IgD-negative memory B cell (primary cell): Measurements from ENCODE around the gene SEC14L1. TPM values are rescaled to one million over a fixed set of nuclear protein-coding genes. Genes with fewer than 3 reads are reported as not detected.
"Not testable (repeated sequence)": the region's sequence is repeated elsewhere in the genome, so short reads cannot be mapped to it uniquely, and the experiment has no call there.

Source experiments
- H3K27ac Mint-ChIP-seq, 3 donors: one replicate each; pipeline ENCODE4 v1.8.0; 2020 to 2022; ENCODE audit warnings: mild to moderate bottlenecking in 3 of 3, mixed read lengths in 3 of 3, moderate library complexity in 1 of 3
- H3K27me3 Mint-ChIP-seq: one replicate; pipeline ENCODE4 v1.8.0; 2021; ENCODE audit warnings: mixed read lengths
- H3K36me3 Mint-ChIP-seq: one replicate; pipeline ENCODE4 v1.8.0; 2020; ENCODE audit warnings: mild to moderate bottlenecking, mixed read lengths
- H3K4me1 Mint-ChIP-seq, 3 donors: one replicate each; pipeline ENCODE4 v1.8.0; 2020 to 2022; ENCODE audit warnings: mixed read lengths in 3 of 3, mild to moderate bottlenecking in 1 of 3
- H3K4me3 Mint-ChIP-seq, 4 donors: one replicate each; pipeline ENCODE4 v1.8.0; 2020 to 2022; ENCODE audit warnings: mild to moderate bottlenecking in 4 of 4, mixed read lengths in 4 of 4, moderate library complexity in 3 of 4
- H3K9me3 Mint-ChIP-seq, 3 donors: one replicate each; pipeline ENCODE4 v1.8.0; 2020 to 2021; ENCODE audit warnings: mixed read lengths in 3 of 3, mild to moderate bottlenecking in 1 of 3
- polyA plus RNA-seq: library from polyadenylated mRNA; unstranded; fragments of 300-500 nt; fragmentation: Illumina TruSeq; gene quantifications from one replicate; pipeline ENCODE4 v1.2.3, GENCODE V29; 2021

Gene SEC14L1
- 44.4 TPM for polyA plus RNA-seq

DNA sequence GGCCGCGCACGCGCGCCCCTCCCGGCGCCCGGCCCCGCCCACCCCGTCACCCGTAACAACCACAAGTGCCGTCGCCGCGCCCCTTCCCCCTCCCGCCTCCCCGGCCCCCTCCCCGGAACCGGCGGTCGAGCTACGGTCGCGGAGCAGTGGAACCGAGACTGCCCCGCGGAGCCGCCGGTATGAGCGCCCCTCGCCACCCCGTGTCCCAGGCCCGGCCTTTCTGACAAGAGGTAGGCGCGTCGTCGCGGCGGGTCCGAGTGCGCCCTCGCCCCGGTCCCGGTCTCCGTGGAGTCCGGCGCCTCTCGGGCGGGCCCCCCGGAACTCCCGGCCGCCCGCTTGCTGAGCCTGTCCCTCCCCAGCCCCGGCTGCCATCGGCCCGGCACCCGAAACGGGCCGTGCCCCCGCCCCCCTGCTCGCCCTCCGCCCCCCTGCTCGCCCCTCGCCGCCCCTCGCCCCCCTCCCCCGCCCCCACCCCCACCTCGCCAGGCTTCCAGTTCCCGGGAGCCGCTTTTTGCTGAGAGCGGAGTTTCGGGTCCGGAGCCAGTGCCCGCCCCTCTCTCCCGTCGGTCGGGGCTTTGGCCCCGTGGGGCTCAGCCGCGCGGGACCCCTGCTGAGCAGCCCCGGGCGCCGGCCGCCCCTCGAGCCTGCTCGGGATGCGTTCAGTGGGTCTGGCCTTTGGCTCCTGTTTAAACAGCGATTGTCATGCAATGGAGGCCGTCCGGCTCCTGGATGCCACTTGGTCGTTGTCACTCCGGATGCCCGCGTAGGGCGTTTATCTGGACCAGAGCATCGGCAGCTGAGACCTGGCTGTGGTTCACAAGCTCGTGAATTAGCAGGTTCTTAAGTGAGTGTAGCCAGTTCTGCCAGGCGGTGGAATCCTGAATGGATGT lies at the start of gene SEC14L1:
Gene SEC14L1, plus strand, starts transcription at position 92 of the 890 bp plus-strand sequence. CDS start 2,628 bp downstream, outside the sequence.
- Mint-ChIP-seq H3K4me1 (peaks cover 40 to 55% (median 53%) of the 10 kb centered on the region in 3 donors), H3K4me3 (peak within 1 kb of the TSS; percentile 87 to 97 (median 96))

DNA sequence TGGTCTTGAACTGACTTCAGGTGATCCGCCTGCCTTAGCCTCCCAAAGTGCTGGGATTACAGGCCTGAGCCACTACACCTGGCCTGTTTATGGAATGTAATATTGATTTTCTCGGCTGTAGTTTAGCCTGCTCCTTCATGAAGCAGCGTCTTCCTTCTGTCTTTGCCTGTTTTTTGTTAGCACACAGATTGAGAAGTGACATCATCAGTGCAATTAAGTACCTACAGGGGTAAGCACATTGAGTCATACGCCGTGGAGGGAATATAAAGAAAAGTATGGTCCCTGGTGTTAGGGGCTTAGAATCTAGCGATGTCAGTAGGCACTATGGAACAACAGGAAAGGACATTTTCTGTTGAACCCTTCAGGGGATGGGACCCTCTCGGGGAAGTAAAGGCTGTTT lies 48.7 kb upstream of the SEC14L1 start:
- H3K36me3 Mint-ChIP-seq = peaks cover 13% of the 10 kb centered on the region
- no peaks in the 10 kb centered on the region for H3K9me3 Mint-ChIP-seq
- H3K4me1 Mint-ChIP-seq = peaks cover 24 to 32% (median 25%) of the 10 kb centered on the region in 3 donors
- H3K4me3 Mint-ChIP-seq = peak overlapping the region in 1 of 4 donors; percentile 15
- no peak overlapping the region for H3K27ac Mint-ChIP-seq
- H3K27me3 Mint-ChIP-seq = no peaks in the 10 kb centered on the region

More for the DNA sequence above, at the start of gene SEC14L1:
- Mint-ChIP-seq H3K27ac (peak within 1 kb of the TSS; percentile 96 to 99 (median 98)), H3K27me3 (peaks cover 2% of the 10 kb centered on the region), H3K36me3 (peaks cover 10% of the 10 kb centered on the region), H3K9me3 (peaks cover 0 to 4% (median 0%) of the 10 kb centered on the region in 3 donors)

DNA sequence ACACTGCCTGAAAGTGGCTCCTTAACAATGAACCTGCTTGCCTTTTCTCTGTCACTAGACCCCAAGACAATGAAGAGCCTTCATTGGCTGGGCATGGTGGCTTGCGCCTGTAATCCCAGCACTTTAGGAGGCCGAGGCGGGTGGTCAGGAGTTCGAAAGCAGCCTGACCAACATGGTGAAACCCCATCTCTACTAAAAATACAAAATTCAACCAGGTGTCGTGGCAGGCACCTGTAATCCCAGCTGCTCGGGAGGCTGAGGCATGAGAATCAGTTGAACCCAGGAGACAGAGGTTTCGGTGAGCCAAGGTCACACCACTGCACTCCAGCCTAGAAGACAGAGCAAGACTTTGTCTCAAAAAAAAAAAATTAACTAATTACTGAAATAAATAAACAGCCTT lies 45.3 kb upstream of the SEC14L1 start:
- H3K4me1 Mint-ChIP-seq = peaks cover 11 to 17% (median 13%) of the 10 kb centered on the region in 3 donors
- no peak overlapping the region for H3K27ac Mint-ChIP-seq
- H3K27me3 Mint-ChIP-seq = no peaks in the 10 kb centered on the region
- H3K36me3 Mint-ChIP-seq = peaks cover 10% of the 10 kb centered on the region
- H3K9me3 Mint-ChIP-seq = no peaks in the 10 kb centered on the region
- H3K4me3 Mint-ChIP-seq = no peak overlapping the region

DNA sequence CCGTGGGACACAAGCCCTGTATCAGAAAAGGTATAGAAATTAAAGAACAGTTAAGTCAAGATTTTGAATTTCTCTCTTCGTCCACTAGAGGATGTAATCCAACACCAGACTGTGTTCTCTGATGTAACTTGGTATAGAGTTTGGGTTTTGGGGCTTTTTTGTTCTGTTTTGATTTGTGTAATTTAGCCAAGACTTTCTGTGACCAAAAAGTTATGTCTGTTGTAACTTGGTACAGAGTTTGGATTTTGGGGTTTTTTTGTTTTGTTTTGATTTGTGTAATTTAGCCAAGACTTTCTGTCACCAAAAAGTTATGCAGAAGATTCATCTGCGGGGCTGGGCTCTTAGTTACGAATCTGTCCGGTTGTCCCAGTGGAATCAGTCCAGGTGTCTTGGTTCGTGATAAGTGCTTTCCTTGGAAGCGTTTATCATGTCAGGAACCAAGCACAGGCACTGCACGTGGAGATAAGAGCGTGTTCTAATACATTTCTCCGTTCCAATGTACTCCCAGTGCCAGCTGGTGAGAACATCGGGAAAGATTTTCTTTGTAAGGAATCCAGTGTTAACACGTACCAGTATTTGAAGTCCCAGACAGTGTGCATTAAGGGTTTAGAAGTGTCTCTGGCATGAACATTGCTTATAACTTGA lies 44.1 kb upstream of the SEC14L1 start:
- H3K27ac Mint-ChIP-seq = peak overlapping the region in 1 of 3 donors; percentile 25
- H3K4me1 Mint-ChIP-seq = peaks cover 11 to 15% (median 13%) of the 10 kb centered on the region in 3 donors
- peaks cover 12% of the 10 kb centered on the region for H3K36me3 Mint-ChIP-seq
- H3K27me3 Mint-ChIP-seq = no peaks in the 10 kb centered on the region
- H3K9me3 Mint-ChIP-seq = no peaks in the 10 kb centered on the region
- no peak overlapping the region for H3K4me3 Mint-ChIP-seq

DNA sequence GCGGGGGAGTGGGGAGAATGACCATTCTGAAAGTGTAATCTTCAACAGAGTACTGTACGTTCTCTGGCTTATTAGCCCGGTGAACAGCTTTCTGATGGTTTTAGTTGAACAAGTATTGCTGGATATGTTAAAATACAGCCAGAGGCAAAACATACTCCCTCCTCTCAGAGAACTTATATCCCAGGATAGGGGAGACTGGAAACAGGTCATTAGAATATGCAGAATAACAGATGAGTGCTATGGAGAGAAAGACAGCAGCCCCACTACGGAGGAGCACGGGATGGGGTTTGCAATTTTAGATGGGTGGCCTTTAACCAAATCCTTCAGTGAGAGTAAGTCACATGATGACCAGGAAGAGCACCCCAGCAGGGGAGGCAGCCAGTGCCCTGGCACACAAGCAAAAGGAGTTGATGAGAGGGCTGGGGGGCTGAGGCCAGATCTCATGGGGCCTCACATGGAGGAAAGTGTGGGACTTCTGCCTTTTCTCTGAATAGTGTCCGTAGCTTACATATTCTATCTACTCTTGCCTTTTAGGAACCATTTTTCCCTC lies 43.1 kb upstream of the SEC14L1 start:
- H3K9me3 Mint-ChIP-seq = no peaks in the 10 kb centered on the region
- peak overlapping the region in 1 of 3 donors; percentile 19 for H3K27ac Mint-ChIP-seq
- no peak overlapping the region for H3K4me3 Mint-ChIP-seq
- H3K36me3 Mint-ChIP-seq = peaks cover 9% of the 10 kb centered on the region
- H3K27me3 Mint-ChIP-seq = no peaks in the 10 kb centered on the region
- H3K4me1 Mint-ChIP-seq = peaks cover 13 to 19% (median 14%) of the 10 kb centered on the region in 3 donors

DNA sequence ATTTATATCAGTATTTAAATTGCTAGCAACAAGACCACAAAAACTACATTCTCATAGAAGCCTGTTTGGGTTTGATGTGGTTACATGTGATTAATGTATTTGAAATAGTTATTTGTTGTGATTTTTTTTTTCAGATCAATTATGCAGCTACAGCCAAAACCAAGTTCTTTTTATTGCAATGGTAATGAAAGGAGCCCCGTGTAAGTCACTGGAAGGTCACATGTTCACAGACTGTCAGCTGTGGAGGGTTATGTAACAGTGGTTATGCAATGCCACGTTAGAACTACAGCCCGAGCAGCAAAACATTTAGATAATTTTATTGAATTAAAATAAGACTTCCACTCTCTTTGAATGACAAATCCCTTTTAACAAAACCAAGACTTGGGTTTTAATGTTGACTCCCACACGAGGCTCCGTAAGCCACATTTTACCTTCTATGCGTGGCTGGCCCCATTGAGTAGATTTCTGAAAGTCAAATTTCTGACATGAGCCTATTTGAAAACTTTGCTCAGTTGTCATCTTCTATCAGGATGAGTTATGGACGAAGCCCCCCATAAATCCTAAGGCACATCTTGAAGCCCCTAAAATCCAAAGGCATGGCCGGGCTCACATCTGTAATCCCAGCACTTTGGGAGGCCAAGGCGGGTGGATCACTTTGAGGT lies 41.8 kb upstream of the SEC14L1 start:
- no peaks in the 10 kb centered on the region for H3K9me3 Mint-ChIP-seq
- H3K27me3 Mint-ChIP-seq = no peaks in the 10 kb centered on the region
- H3K36me3 Mint-ChIP-seq = peaks cover 9% of the 10 kb centered on the region
- peaks cover 11 to 19% (median 14%) of the 10 kb centered on the region in 3 donors for H3K4me1 Mint-ChIP-seq
- no peak overlapping the region for H3K27ac Mint-ChIP-seq
- H3K4me3 Mint-ChIP-seq = no peak overlapping the region

DNA sequence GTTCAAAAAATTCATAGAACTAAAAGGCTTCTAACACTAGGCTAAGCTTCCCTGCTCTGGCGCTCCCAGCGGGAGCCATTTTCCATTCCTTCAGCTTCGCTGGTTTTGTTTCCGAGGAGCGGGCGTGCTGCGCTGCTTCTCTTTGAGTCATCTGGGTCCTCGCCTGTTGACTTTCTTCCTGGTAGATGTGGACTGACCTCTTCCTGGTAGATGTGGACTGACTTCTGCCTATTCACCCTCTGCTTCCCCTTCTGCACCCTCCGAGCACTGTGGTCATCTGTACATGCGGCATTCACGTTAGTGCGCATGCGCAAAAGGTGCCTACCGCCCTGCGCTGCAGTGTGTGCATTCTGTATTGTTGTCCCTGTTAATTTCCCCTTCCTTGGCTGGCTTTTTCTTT lies 40.8 kb upstream of the SEC14L1 start:
- Mint-ChIP-seq H3K4me1 (peaks cover 10 to 19% (median 11%) of the 10 kb centered on the region in 3 donors), H3K27ac (no peak overlapping the region), H3K36me3 (peaks cover 7% of the 10 kb centered on the region), H3K9me3 (no peaks in the 10 kb centered on the region), H3K27me3 (no peaks in the 10 kb centered on the region), H3K4me3 (no peak overlapping the region)

DNA sequence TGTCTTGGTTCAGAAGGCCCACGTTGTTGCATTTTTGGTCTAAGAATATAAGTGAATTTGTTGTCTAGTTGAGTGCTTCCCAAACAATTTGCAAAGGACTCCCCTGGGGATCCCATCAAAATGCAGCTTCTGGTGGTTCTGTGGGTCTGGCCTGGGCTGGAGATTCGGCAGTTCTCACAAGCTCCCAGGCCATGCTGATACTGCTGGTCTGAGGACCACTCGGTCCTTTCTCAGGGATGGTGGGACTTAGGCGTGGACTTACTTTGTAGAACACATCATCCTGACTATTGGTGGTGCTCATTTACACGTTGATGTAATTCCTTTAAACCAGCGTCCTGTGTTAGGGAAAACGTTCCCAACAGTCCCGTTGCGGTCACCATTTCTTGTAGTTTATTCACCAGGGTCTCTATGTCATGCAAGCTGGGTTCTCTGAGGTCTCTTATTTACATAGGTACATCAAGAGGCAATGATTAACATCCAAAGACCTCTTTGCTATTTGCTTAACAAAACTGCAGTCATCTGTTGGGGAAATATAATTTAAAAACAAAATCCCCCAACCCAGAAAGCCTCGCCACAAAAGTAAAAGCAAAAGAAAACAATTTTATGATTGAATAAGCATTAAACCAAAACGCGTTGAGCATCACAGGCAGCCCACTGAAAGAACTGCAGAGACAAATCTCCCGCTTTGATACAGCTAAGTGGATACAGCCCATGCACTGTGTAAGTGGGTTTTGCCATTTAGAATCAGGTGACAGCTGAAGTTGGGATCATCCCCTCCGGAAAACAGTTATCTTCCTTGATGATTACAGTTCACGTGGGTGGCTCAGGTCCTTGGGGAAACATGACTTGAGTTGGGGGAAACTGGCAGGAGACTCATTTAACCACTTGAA lies 39.0 kb upstream of the SEC14L1 start:
- H3K4me3 Mint-ChIP-seq = no peak overlapping the region
- H3K36me3 Mint-ChIP-seq = peaks cover 3% of the 10 kb centered on the region
- peaks cover 6 to 17% (median 16%) of the 10 kb centered on the region in 3 donors for H3K4me1 Mint-ChIP-seq
- H3K27me3 Mint-ChIP-seq = no peaks in the 10 kb centered on the region
- H3K9me3 Mint-ChIP-seq = no peaks in the 10 kb centered on the region
- peak overlapping the region in 1 of 3 donors; percentile 9 for H3K27ac Mint-ChIP-seq

DNA sequence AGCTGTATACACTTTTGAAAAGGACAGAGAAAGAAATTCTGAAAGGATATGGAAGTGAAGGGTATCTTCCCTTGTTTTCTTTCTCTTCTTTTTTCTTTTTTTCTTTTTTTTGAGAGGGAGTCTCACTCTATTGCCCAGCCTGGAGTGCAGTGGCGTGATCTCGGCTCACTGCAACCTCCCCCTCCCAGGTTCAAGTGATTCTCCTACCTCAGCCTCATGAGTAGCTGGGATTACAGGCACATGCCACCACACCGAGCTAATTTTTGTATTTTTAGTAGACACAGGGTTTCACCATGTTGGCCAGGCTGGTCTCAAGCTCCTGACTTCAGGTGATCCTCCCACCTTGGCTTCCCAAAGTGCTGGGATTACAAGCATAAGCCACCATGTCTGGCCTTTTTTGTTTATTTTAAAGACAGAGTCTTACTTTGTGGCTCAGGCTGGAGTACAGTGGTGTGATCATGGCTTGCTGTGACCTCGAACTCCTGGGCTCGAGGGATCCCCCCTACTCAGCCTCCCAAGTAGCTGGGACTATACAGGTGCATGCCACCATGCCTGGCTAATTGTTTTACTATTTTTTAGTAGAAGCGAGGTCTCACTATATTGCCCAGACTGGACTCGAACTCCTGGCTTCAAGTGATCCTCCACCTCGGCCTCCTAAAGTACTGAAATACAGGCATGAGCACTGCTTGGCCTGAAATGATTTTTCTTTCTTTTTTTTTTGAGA lies 38.2 kb upstream of the SEC14L1 start:
- Mint-ChIP-seq H3K4me1 (peaks cover 8 to 20% (median 17%) of the 10 kb centered on the region in 3 donors), H3K27ac (peak overlapping the region in 1 of 3 donors; percentile 9)
- not testable (repeated sequence) for H3K4me3 Mint-ChIP-seq, H3K36me3 Mint-ChIP-seq, H3K9me3 Mint-ChIP-seq, H3K27me3 Mint-ChIP-seq

DNA sequence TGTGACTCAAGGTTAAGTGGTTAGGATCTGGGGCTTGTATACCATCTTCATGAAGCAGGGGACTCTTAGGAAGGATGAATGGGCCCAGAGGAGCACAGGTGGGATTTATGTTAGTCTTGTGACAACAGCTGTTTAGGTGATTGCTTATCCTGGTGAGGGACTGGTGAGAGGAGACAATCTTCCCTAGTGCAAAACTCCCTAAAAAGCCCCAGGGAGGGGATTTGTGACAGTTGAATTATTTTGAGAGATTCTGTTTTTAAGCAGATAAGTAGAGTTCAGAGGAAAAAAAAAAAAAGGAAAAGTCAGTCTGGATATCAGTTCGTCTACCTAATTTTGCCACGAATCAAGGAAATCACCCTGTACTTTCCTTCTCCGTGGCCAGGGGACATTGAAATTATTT lies 35.1 kb upstream of the SEC14L1 start:
- peaks cover under 1% of the 10 kb centered on the region for H3K36me3 Mint-ChIP-seq
- H3K4me1 Mint-ChIP-seq = peaks cover 22 to 34% (median 32%) of the 10 kb centered on the region in 3 donors
- peaks cover 1% of the 10 kb centered on the region for H3K27me3 Mint-ChIP-seq
- peak overlapping the region in 2 of 3 donors; percentile 5 to 48 for H3K27ac Mint-ChIP-seq
- H3K9me3 Mint-ChIP-seq = no peaks in the 10 kb centered on the region
- H3K4me3 Mint-ChIP-seq = peak overlapping the region in 2 of 4 donors; percentile 21 to 23

DNA sequence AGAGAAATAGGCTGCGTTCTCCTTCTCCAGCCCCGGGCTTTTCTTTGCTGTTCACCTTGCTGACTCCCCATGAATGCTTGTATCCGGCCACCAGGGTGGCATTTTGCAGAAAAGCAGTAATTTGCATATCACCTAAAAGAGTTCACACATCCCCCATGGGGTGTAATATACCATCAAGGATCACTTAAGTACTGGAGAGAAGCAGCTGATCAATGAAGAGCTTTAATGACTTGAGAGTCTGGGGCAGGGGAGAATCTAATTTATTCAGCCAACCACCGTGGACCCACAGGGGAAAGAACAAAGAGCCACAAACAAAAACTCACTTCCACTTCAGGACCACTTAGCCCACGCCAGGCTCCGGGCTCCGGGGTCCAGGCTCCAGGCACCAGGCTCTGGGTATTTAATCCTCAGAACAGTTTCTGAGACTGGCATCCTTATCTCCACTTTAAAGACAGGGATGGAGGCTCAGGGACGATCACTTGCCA lies 33.9 kb upstream of the SEC14L1 start:
- no peaks in the 10 kb centered on the region for H3K9me3 Mint-ChIP-seq
- peak overlapping the region; percentile 57 to 80 (median 70) for H3K4me3 Mint-ChIP-seq
- H3K36me3 Mint-ChIP-seq = no peaks in the 10 kb centered on the region
- peak overlapping the region; percentile 6 to 20 (median 20) for H3K27ac Mint-ChIP-seq
- H3K27me3 Mint-ChIP-seq = peaks cover 1% of the 10 kb centered on the region
- peaks cover 26 to 32% (median 27%) of the 10 kb centered on the region in 3 donors for H3K4me1 Mint-ChIP-seq

DNA sequence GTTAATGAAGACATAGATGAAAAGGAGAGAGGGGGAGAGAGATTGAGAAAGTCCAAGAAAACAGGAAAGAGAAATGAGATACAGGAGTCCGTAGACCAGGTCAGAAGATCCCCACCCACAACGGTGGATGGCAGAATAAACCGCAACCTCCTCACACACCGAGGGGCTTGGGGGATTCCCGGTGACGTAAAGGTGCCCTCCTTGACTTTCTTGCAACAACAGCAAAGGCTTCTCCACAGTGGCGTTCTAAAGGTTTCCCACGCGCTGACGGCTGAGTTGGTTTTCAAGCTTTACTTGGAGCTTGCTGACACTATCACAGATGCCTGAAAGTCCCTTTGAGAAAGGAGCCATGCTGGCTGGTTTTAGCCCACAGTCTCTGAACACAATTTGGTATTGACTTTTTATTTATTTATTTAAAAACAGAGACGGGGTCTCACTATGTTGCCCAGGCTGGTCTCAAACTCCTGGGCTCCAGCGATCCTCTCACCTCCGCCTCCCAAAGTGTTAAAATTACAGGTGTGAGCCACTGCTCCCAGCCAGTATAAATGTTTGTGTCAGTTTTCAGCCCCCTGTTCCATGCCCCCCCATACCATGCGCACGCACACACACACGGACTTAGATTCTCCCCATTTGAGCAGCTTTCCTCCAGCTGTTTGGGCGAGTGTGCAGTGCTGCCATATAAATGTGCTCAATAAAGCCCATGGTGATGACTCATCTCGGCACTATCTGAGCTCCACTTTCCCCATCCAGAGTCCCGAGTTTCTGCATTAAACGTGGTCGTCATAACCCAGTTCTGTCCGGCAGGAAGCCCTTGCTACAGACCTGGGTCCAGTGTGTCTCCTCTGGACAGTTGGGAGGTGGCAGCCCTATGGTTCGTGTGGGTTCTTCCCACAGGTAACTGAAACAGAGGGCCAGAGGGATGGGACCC lies 33.0 kb upstream of the SEC14L1 start:
- H3K27me3 Mint-ChIP-seq = peaks cover 1% of the 10 kb centered on the region
- peaks cover 23 to 28% (median 24%) of the 10 kb centered on the region in 3 donors for H3K4me1 Mint-ChIP-seq
- no peaks in the 10 kb centered on the region for H3K36me3 Mint-ChIP-seq
- peak overlapping the region in 2 of 3 donors; percentile 20 to 46 for H3K27ac Mint-ChIP-seq
- no peaks in the 10 kb centered on the region for H3K9me3 Mint-ChIP-seq
- H3K4me3 Mint-ChIP-seq = peak overlapping the region; percentile 22 to 80 (median 70)
